Metanephros (tissue), 1 donor: ENCODE data around the gene RIOK1. TPM values are rescaled to one million over a fixed set of nuclear protein-coding genes. Genes with fewer than 3 reads are reported as not detected.

Source experiments
- total RNA-seq: library from RNA; depleted of rRNA; stranded (reverse); fragments of >200 nt; gene quantifications from one replicate; pipeline ENCODE4 v1.2.3, GENCODE V29; 2014

RIOK1 gene
- 19.0 TPM for total RNA-seq

DNA sequence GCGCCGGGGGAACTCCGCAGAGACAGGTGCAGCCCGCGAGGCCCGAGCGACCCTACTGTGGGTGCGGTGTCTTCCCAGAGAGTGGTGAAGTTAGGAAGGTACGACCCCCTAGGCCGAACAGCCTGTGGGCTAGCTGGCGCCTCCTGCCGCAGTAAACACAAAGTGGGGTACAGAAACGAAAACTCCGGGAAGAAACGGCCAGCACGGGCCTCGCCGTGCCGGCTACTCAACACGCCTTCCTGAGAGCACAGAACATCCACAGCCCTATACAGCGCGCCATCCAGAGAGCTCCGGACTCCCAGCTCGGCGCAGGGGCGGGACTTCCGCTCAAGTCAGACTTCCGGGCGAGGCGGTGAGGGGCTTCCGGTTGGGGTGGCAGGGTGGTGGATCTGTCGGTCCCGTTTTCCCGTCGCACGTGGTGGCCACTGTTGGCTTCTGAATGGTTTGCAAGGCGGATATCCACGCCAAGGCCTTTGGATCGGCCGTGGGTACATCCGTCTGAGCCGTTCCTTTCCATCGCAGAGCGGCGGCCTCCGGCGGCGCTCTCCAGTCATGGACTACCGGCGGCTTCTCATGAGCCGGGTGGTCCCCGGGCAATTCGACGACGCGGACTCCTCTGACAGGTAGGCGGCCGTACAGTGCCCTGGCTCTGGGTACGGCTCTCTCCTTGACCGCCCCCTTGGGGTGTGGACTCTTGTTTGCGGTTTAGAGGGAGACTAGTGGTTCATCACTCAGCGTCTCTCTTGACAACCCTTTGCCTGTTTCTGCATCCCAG, at the start of gene RIOK1, which contains the start of gene CAGE1:
Gene RIOK1, plus strand, starts transcription at position 358 of the 775 bp plus-strand sequence. Its CDS starts 195 bp downstream, at position 553.
Gene CAGE1, minus strand, starts transcription at position 292 of the 775 bp plus-strand sequence. CDS start 2,569 bp downstream, outside the sequence.

Other genes with a start within 250 kb of the RIOK1 start
- 59.3 TPM for gene SSR1, start 76.6 kb upstream of the RIOK1 start, total RNA-seq
- gene CAGE1, start 66 bp upstream of the RIOK1 start, total RNA-seq: not detected
- 54.6 TPM for gene DSP, start 151.9 kb downstream of the RIOK1 start, total RNA-seq
- 15.4 TPM for gene SNRNP48, start 200.4 kb downstream of the RIOK1 start, total RNA-seq